ENCODE measurements around the gene ASTN2.

DNA sequence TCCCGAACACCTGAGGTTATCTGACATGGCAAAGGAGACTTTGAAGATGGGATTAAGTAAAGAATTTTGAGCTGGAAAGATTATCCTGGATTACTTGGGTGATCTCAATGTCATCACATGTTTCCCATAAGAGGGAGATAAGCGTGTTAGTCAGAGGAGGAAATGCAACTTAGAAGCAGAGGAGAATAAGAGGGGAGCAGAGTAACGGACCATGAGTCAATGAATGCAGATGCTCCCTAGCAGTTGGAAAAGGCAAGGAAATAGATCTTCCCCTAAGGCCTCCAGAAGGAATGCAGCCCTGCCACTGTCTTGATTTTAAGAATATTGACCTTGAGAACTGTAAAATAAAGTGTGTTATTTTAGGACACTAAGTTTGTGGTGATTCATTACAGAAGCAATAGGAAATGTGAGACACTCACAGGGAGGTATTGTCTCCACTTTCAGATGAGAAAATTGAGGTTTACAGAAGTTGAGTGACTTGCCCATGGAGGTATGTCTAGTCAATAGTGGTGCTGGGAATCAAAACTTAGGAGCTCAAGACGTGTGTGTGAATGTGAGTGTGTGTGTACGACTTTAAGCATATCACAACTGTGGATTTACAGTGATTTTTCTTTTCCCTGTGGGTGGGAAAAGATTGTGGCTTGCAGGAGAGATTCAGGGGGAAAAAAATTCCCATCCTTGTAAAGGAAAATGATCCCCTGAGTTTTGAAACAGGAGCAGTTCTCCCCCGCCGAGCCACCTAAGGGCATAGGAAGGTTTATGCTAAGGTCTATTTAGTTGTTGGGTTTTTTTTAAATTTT is 602.4 kb downstream of the ASTN2 start:
- no peak for TF ChIP-seq POLR2A (IDR thresholded peaks at IDR 0.05)
- TF ChIP-seq, protein P1, sequence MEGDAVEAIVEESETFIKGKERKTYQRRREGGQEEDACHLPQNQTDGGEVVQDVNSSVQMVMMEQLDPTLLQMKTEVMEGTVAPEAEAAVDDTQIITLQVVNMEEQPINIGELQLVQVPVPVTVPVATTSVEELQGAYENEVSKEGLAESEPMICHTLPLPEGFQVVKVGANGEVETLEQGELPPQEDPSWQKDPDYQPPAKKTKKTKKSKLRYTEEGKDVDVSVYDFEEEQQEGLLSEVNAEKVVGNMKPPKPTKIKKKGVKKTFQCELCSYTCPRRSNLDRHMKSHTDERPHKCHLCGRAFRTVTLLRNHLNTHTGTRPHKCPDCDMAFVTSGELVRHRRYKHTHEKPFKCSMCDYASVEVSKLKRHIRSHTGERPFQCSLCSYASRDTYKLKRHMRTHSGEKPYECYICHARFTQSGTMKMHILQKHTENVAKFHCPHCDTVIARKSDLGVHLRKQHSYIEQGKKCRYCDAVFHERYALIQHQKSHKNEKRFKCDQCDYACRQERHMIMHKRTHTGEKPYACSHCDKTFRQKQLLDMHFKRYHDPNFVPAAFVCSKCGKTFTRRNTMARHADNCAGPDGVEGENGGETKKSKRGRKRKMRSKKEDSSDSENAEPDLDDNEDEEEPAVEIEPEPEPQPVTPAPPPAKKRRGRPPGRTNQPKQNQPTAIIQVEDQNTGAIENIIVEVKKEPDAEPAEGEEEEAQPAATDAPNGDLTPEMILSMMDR (IDR thresholded peaks at IDR 0.05), result no peak

All from testis (tissue), 2 donors.